HG02981 (cell line): ENCODE results near the gene TOX2.

ENCODE experiments used
- ATAC-seq: cut with Tn5 transposase; IDR thresholded peaks from one replicate; pipeline ENCODE4 v1.9.1; 2021; ENCODE audit warnings: mild to moderate bottlenecking, moderate library complexity; ENCODE audit not compliant: unreplicated experiment

Gene TOX2

DNA sequence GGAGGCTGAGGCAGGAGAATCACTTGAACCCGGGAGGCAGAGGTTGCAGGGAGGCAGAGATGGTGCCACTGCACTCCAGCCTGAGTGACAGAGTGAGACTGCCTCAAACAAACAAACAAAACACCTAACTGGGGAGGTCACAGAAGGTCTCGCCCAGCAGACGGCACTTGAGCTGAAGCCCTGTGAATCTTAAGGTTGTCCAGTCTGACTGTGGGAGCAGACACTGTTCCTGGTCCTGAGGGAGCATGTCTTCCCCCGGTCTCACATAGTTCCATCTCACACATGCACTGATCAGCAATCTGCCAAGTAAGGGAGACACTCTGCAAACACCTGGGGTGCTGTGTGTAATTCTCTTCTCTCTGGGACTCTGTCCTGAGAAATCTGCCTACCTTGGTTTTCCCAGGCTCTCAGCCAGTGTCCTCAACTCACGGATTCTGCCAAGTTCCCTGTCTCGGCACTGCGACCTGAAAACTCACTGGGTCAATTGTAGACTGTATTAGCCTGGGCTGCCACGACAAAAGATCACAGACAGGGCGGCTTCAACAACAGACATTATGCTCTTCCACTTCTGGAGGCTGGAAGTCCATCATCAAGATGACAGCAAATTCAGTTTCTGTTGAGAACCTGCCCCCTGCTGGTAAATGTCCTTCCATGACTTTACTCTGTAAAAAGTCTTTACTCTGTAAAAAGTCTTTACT lies 178.0 kb downstream of the TOX2 start:
- no peak for ATAC-seq

DNA sequence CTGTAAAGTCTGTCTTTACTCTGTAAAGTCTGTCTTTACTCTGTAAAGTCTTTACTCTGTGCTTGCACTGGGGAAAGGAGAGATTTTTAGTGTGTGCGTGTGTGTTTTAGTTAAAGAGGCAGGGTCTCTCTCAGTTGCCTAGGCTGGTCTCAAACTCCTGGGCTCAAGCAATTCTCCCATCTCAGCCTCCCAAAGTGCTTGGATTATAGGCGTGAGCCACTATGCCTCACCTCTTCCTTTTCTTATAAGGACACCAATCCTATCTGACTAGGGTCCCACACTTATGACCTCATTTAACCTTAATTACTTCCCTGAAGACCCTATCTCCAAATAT lies 178.6 kb downstream of the TOX2 start:
- no peak for ATAC-seq

DNA sequence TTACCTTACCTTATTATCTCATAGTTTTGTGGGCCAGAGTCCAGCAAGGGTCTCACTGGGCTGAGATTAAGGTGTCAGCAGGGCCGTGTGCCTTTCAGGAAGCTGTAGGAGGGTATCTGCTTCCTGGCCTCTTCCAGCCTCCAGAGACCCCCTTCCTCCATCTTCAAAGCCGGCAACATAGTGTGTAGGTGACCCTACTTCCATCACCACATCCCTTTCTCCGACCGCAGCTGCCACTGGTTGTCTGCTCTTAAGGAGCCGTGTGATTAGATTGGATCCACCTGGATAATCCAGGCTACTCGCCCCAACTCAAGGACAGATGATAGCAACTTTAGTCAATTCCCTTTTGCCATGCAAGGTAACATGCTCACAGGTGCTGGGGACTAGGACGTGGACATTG lies 181.2 kb downstream of the TOX2 start:
- no peak for ATAC-seq

DNA sequence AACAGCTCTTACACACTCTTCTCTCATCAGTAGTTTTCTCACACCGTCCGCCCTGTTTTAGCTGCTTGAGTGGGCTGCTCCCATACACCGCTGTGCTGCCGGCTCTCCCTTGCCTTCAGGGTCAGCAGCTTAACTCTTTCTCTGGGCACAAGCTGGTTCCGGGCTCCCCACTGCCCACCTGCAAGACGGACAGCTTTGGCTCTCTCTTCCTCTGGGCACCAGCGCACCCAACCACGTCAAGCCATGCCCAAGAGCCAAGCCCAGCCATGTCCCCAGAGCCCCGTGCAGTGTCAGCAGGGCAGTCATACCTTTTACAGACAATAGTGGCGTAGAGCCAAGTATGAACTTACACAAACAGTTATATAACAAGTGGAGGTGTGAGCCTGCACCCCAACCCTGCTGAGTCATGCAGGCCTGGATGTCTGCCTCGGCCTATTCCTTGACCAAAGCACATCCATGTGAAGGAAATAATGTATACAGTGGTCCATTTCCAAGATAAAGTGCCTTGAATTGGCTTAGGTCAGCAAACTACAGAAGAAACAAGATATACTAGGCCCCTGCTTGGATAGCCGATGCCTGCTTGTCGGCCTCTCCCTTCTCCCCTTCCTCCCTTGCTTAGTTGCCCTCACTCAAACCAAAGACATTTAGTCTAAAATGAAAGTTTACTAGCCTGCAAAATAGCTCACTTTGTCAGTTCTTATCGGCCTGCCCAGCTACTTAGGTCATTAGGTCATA lies 183.0 kb downstream of the TOX2 start:
- ATAC-seq, result no peak

DNA sequence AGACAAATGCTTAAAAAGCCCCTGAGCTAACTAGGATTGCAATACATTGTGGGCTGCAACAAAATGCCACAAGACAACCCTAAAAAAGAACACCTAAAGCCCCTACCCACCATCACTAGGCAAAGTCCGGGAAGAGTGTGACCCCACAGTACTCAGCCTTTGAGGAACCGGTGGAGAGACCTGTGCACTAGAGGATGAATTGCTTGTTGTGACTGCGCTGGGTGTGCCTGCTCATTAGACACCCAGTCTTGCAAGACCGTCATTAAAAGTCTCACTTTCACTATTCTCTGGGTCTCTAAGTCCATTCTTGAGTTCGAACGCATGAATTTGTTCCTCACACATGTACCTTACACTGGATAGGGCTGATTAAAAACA lies 183.6 kb downstream of the TOX2 start:
- no peak for ATAC-seq

DNA sequence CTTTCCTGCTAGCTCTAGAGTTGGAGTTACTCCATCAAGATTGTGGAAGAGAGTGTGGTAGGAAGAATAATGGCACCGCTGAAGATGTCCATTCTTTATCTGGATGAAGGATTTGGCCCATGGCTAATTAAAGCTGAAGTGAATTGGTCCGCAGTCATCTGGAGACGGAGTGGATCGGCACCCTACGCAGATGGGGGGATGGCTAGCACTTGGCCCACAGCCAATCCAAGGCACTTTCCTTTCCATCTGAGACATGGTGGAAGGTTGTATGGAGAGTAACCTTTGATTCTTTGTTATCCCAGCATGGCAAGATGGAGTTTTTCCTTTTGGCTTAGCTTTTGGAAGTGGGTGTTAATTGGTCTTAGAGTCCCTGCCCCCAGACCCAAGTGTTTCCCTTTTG lies 184.0 kb downstream of the TOX2 start:
- ATAC-seq, result no peak

DNA sequence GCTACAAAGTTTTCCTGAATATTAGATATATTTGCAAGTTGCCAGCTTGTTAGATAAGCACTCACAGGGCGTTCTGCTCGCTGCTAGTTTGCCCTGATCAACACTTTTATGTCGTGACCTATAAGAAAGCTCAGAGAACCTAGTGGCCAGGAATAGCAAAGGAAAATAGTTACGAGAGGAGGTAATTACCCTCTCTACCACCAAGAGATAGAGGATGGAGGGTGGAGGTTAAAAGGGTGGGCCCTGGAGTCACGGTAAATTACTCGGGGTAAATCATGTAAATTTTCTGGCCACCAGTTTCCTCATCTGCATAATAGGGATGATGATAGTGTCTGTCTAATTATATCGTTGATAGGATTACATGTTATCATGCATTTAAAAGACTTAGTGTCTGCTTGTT lies 185.2 kb downstream of the TOX2 start:
- ATAC-seq, result no peak

DNA sequence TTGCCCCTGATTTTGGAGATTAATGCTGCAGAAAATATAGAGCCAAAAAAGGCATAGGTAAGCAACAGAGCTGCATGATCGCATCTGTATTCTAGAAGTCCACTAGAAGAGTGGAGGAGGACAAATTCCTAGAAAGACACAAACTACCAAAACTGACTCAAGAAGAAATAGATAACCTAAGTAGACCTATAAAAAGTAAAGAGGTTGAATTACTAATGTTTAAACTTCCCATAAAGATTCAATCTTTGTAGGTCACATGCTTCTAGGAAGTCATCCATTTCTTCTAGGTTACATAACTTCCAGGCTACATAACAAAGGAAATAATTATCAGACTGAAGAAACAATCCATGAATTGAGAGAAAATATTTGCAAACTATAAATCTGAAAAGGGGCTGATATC lies 187.9 kb downstream of the TOX2 start:
- ATAC-seq, result no peak

DNA sequence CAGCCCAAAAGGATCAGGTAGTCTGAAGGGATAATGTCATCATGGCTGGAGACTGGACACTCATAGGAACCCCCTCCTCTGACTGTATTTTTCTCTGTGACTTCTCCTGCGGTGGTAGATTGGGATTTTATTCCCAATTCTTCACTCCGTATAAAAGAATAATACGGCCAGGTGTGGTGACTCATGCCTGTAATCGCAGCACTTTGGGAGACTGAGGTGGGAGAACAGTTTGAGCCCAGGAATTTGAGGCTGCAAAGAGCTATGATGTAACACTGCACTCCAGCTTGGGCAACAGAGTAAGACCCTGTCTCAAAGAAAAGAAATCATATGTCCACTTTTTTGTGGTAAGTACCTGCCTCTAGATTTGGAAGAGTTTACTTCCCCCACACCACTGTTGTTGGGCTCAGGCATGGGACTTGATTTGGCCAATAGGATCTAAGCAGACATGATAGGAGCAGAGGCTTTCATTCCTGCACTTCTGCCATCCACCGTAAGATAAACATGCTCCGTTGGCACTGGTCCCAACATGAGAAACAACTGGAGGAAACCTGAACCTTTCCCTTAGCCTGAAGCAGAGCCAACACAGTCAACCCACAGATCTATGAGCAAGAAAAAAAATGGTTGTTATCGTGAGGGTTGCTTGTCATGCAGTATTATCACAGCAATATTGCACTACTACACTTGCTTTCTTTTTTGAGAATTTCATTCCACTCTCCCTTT lies 190.3 kb downstream of the TOX2 start:
- no peak for ATAC-seq

DNA sequence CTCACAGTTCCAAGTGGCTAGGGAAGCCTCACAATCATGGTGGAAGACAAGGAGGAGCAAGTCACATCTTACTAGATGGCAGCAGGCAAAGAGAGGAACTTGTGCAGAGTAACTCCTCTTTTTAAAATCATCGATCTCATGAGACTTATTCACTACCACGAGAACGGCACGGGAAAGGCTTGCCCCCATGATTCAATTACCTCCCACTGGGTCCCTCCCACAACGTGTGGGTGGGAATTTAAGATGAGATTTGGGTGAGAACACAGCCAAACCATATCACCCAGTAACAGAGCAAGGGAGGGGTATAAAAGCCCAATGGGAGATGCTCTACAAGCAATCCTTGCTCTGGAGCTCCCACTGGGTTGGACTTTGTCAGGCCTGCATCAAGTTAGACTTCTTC lies 192.0 kb downstream of the TOX2 start:
- ATAC-seq, result no peak

DNA sequence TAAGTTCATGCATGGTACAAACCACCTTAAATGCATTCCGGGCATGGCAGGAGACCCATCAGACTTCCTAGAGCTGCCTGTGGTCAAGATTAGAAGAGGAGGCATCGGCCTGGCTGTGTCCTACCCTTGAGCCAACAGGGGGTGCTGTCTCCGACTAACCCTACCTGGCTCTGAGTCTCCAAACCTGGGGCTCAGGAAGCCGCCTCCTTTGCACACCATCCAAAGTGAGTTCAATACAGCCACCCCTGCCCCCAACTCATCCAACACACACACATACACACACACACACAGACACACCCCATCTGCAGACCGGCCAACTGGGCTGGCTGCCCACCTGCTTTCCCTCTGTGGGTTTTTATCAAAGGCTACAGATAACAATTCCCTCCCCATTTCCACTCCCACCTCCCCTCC lies 195.3 kb downstream of the TOX2 start:
- no peak for ATAC-seq

DNA sequence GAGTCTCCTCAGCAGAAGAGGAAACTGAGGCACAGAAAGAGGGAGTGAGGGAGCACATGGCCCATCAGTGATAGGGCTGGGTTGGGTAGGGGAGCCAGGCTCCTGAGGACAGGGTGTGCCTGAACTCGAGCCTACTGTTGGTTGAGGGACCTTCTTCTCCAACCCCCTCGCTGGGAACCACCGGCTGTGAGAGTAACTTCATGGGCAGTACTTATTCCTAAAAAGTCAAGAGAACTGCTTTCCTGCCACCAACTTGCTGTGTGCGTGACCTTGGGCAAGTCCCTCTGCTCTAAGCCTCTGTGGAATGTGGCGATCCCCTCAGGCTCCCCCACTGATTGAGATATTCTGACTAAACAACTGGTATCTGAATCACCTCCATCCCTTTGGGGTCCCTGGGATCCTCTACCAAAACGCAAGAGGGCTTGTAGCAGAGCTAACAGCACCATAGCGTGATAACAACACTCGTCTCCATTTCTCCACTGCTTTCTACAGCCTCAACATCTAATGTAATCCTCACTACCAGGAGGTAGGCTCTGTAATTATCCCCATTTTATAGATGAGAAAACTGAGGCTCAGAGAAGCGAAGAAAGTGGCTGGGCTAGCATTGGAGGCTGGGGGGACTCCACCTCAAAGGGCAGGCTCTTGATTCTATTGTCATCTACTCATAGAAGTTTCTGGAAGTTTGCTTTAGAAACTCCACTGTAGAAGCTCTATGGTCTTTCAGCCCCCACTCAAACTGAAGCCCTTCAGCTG lies 196.3 kb downstream of the TOX2 start:
- ATAC-seq, result no peak

DNA sequence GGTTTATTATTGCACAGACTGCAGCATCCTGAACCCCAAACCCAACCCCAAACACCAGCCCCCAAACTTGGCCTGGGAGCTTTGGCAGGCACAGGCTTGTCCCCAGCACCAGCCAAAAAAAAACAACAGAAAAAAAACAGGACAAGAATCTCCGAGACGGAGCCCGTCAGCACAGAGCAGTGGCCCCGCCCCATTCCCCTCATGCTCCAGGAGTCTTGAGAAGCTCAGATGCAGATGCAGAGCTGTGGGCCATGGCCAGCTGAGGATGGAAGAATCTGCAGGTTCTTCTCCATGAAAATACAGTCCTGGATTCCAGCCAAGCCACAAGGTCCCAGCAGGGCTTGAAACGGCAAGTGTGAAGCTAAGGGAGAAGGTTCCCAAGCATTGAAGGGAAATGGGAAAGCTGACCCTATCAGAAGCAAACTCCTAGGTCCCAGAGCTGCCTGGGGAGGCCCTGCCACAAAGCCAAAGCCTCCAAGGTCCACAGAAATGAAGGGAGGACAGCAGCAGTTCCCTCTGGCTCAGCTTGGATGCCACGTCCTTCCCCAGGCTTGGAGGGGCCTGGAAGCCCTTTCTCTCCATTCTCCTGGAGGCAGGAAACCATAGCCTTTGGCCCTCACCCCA lies 197.2 kb downstream of the TOX2 start:
- no peak for ATAC-seq

DNA sequence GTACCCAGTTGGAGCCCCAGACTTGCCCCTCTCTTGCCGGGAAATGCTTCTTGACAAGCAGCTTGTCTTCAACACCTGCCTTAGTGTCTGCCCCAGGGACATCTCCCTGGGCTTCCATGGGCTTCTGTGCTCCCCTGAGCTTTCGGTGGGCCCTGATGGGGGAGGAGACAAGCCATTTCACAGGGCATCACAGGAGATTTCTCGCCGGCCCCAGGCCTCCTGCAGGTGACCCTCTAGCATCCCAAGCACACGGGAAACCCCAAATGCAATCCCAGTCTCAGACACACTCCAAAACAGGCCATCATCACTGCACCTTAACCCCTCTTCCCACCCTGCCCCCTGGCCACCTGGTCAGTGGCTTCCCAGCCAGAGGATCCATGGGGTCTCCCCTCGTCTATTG lies 197.8 kb downstream of the TOX2 start:
- no peak for ATAC-seq

DNA sequence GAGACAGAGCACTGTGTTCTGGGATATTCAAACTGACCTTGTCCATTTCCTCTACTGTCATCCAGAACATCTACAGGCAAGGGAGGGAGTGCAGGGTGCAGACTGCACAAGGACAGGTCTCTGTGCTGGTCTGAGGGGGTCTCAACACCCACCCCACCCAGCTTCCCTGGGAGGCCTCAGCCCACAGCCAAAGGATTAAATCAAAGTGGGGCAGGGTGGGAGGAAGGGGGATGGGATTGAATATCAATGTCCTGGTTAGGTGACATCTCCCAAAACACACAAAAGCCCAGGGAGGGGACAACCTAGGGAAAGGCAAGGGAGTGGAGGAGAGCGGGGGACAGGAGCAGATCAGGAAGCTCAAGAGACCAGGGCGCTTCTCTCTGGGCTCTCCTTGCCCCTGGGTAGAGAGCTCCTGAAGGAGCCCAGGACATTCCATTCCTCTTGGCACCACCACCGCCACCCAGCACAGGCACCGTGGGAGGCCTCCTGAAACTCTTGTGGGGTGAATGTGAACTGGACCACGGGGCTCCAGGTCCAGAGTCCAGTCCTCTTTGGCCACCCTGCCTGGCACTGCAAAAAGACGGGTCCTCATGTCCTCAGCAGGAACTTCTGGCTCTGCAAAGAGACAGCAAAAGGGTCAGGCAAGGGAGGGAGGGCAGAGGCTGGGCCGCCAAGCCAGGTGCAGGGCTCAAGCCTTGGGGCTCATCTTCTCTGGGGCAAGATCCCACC lies 198.4 kb downstream of the TOX2 start:
- no peak for ATAC-seq

DNA sequence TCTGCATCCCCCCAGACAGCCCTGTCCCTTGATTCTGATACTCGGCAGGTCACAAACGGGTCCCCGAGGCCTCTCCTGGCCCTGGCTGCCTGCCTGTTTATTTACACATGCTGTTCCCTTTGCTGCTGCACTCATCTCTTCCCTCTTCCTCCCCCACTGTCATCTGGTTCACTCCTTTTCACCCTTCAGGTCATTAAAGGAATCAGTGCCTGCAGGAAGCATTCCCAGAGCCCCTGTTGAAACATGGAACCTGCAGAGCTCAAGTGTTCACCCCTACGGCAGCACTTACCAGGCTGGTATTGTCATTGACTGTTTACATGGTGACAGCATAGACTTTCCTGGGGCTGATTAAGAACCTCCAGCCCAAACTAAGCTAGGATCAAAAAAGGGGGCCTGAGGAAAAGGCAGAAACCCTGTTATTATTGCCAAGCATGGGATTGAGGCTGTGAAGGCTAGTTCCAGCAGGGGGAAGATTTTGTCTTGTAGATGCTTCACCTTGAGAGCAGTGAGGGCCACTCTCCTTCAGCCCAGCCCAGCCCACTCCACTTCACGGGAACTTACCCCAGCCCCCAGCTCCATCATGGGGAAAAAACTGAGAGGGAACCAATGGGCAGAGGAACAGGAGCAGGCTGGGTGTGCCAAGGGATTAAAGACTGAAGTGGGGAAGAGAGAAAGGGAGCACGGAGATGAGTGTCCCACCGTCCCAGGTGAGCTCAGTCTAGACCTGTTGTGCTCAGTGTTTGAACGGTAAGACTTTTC lies 199.1 kb downstream of the TOX2 start:
- no peak for ATAC-seq

DNA sequence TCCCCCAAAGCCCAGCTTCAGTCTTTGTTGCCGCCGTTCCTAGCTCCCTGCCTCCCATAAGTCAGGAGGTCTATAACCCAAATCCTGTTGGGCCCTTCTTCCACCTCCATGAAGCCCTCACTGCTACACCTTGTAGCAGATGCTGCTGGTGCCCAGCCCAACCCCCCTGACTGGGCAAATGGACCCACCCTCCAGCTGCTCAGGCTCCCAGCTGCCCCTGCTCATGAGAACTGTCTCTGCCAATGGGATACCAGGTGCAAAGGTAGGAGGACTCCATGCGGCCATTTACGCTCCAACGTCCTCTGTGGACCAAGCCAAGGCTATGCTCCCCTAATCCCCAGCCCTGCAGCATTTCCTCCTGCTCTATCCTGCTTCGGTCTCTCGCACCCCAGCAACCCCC lies 200.5 kb downstream of the TOX2 start:
- ATAC-seq, result no peak

DNA sequence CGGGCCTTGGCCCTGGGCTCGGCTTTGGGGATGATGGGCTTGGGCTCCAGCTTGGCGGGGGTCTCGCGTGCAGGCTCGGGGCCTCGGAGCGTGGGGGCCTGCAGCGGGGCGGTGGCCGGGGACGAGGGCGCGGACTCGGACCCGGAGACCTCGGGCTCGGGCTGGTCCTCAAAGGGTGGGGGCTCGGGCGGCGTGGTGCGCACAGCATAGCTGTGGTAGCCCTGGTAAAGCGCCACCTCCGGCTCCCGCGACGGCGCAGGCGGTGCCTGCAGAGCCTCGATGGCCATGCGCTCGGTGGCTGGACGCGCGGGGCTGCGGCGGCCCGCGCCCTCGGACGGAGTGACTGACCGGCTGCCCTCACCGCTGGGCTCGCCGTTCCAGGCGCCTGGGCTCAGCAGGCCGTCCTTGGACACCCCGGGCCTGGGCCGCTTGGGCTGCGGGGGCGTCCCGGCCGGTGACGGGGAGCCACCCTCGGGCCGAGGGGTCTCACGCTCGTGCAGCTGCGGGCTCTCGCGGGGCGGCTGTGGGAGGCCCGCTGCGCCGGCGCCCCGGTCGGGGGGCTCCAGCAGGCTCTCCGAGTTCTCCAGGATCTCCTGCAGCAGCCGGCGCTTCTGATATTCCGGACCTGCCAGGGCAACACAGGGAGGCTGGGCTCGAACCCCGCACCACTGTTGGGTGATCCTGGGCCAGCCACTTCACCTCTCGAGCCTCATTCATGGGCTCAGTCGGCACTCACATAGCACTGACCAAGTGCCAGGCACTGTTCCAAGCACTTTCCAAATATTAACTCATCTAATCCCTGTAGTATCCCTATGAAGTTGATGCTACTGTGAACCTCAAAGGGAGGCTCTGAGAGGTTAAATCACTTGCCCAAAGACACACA lies 201.4 kb downstream of the TOX2 start:
- no peak for ATAC-seq
